Measurements from ENCODE around the gene GNAT1.

Gene GNAT1

GRCh38 chr3:50190936-50191660, at the start of gene GNAT1:
Gene GNAT1, plus strand, starts transcription at chr3:50191610. Its CDS starts 116 bp downstream, at chr3:50191726.
- DNase-seq, result no peak

GRCh38 chr3:50146316-50146901, 45.0 kb upstream of the GNAT1 start:
- DNase-seq, result no peak

GRCh38 chr3:50147016-50147415, 44.4 kb upstream of the GNAT1 start:
- no peak for DNase-seq

- no peak for DNase-seq
These were observed 44.0 kb upstream of the GNAT1 start for GRCh38 chr3:50147447-50147846.

GRCh38 chr3:50147861-50148260, 43.5 kb upstream of the GNAT1 start:
- no peak for DNase-seq

GRCh38 chr3:50150404-50150750, 41.0 kb upstream of the GNAT1 start:
- DNase-seq, result no peak

- no peak for DNase-seq
These were observed 40.3 kb upstream of the GNAT1 start for GRCh38 chr3:50150863-50151686.

GRCh38 chr3:50151728-50152127, 39.7 kb upstream of the GNAT1 start:
- DNase-seq, result no peak

GRCh38 chr3:50153782-50154475, 37.5 kb upstream of the GNAT1 start:
- DNase-seq, result no peak

- DNase-seq, result no peak
These were observed 37.0 kb upstream of the GNAT1 start for GRCh38 chr3:50154476-50154839.

GRCh38 chr3:50154840-50155490, 36.4 kb upstream of the GNAT1 start, which contains the start of gene SEMA3F:
Gene SEMA3F, plus strand, starts transcription at chr3:50155324. Its CDS starts 4,299 bp downstream, at chr3:50159623.
- DNase-seq, result no peak

- no peak for DNase-seq
These were observed 35.9 kb upstream of the GNAT1 start for GRCh38 chr3:50155491-50155878.

GRCh38 chr3:50155891-50156290, 35.5 kb upstream of the GNAT1 start:
- no peak for DNase-seq

- no peak for DNase-seq
These were observed 34.6 kb upstream of the GNAT1 start for GRCh38 chr3:50156549-50157493.

- no peak for DNase-seq
These were observed 33.4 kb upstream of the GNAT1 start for GRCh38 chr3:50157827-50158529.

GRCh38 chr3:50158530-50159146, 32.8 kb upstream of the GNAT1 start:
- DNase-seq, result no peak

- no peak for DNase-seq
These were observed 30.8 kb upstream of the GNAT1 start for GRCh38 chr3:50160561-50160983.

- no peak for DNase-seq
These were observed 30.1 kb upstream of the GNAT1 start for GRCh38 chr3:50161320-50161719.

GRCh38 chr3:50162034-50162883, 29.2 kb upstream of the GNAT1 start:
- no peak for DNase-seq
